A673 (cell line): Measurements from ENCODE around the gene ATG10.

Source experiments
- CTCF ChIP-seq: fragments of 300-800, 200-600 bp; sonication (generic); conservative IDR thresholded peaks from 2 replicates; pipeline ENCODE4 v1.5.1; 2017; ENCODE audit warnings: low read depth, mild to moderate bottlenecking, antibody characterized with exemption, low read length, moderate library complexity, mixed read lengths
- EZH2 ChIP-seq: fragments of 200-600 bp; sonication (generic); IDR thresholded peaks from 2 replicates; pipeline ENCODE4 v1.6.1; 2017; ENCODE audit warnings: borderline replicate concordance, low read depth, mild to moderate bottlenecking, mixed read lengths, antibody characterized with exemption, low read length; ENCODE audit not compliant: poor library complexity, severe bottlenecking

GRCh38 chr5:82151662-82152061, 179.8 kb downstream of the ATG10 start:
- TF ChIP-seq CTCF: no peak
- no peak for TF ChIP-seq EZH2
